ENCODE results near the gene CABYR.

CABYR gene

GRCh38 chr18:24157855-24158254 lies 19.0 kb downstream of the CABYR start:
- WGBS, 2 donors (ENCODE audit: extremely low coverage in 2 of 2, insufficient read length in 2 of 2, insufficient replicate concordance in 1 of 2): no CpG with 5 or more reads among the region's 3 CpGs
- Histone ChIP-seq H3K4me1 (ENCODE audit: control insufficient read depth in 2 of 2, insufficient read depth in 1 of 2, low read depth in 1 of 2, low read length in 2 of 2) (peaks cover 0 to 1% of the 10 kb centered on the region in 2 donors), H2AFZ (ENCODE audit: low read length) (no peak overlapping the region)

GRCh38 chr18:24160086-24160485 lies 21.2 kb downstream of the CABYR start:
- WGBS, 2 donors (ENCODE audit: extremely low coverage in 2 of 2, insufficient read length in 2 of 2, insufficient replicate concordance in 1 of 2): no CpG with 5 or more reads among the region's 5 CpGs
- Histone ChIP-seq H3K14ac (ENCODE audit: low read length) (no peak overlapping the region), H3K79me1 (ENCODE audit: low read depth, low read length) (no peaks in the 10 kb centered on the region), H3K18ac (ENCODE audit: low read length) (no peak overlapping the region), H3K36me3 (replicated peaks in 1 of 2; ENCODE audit: control insufficient read depth in 2 of 2, insufficient read depth in 2 of 2, low read length in 2 of 2) (peaks cover 15 to 91% of the 10 kb centered on the region in 2 donors), H3K27me3 (ENCODE audit: control insufficient read depth in 3 of 3, insufficient read depth in 3 of 3, low read depth in 1 of 3, low read length in 3 of 3) (no peaks in the 10 kb centered on the region), H2BK120ac (ENCODE audit: low read depth, low read length) (no peak overlapping the region), H3K4me2 (ENCODE audit: insufficient read depth, low read length, poor library complexity, severe bottlenecking) (no peak overlapping the region), H3K9me3 (replicated peaks in 1 of 2; ENCODE audit: control insufficient read depth in 2 of 2, insufficient read depth in 1 of 2, low read depth in 1 of 2, low read length in 2 of 2) (no peaks in the 10 kb centered on the region), H2BK5ac (ENCODE audit: low read length) (no peak overlapping the region), H3K27ac (replicated peaks; ENCODE audit: low read length) (no peak overlapping the region), H3K4me3 (ENCODE audit: low read length in 2 of 2) (no peak overlapping the region), H2BK15ac (ENCODE audit: low read length) (no peak overlapping the region), H4K8ac (ENCODE audit: low read depth, low read length) (no peak overlapping the region), H2AFZ (ENCODE audit: low read length) (no peak overlapping the region), H3K9ac (ENCODE audit: low read depth, low read length, poor library complexity) (no peak overlapping the region), H3K4me1 (ENCODE audit: control insufficient read depth in 2 of 2, insufficient read depth in 1 of 2, low read depth in 1 of 2, low read length in 2 of 2) (no peaks in the 10 kb centered on the region), H2BK12ac (ENCODE audit: low read length) (no peak overlapping the region), H4K91ac (ENCODE audit: low read depth, low read length, poor library complexity) (no peak overlapping the region), H3K4ac (ENCODE audit: low read length) (no peak overlapping the region), H3K23ac (ENCODE audit: low read depth, low read length, poor library complexity) (no peak overlapping the region), H2AK5ac (ENCODE audit: low read depth, low read length) (no peak overlapping the region)
- DNase-seq (ENCODE audit: low spot score): no peak

More at GRCh38 chr18:24157855-24158254, 19.0 kb downstream of the CABYR start:
- H3K9me3 ChIP-seq (replicated peaks in 1 of 2; ENCODE audit: control insufficient read depth in 2 of 2, insufficient read depth in 1 of 2, low read depth in 1 of 2, low read length in 2 of 2): no peaks in the 10 kb centered on the region
- DNase-seq (ENCODE audit: low spot score): no peak
- H3K14ac ChIP-seq (ENCODE audit: low read length): no peak overlapping the region
- H2BK5ac ChIP-seq (ENCODE audit: low read length): no peak overlapping the region
- no peak overlapping the region for H3K27ac ChIP-seq (replicated peaks; ENCODE audit: low read length)
- peaks cover 12 to 83% of the 10 kb centered on the region in 2 donors for H3K36me3 ChIP-seq (replicated peaks in 1 of 2; ENCODE audit: control insufficient read depth in 2 of 2, insufficient read depth in 2 of 2, low read length in 2 of 2)
- no peaks in the 10 kb centered on the region for H3K79me1 ChIP-seq (ENCODE audit: low read depth, low read length)
- H4K8ac ChIP-seq (ENCODE audit: low read depth, low read length): no peak overlapping the region
- H3K27me3 ChIP-seq (ENCODE audit: control insufficient read depth in 3 of 3, insufficient read depth in 3 of 3, low read depth in 1 of 3, low read length in 3 of 3): no peaks in the 10 kb centered on the region
- no peak overlapping the region for H2BK12ac ChIP-seq (ENCODE audit: low read length)
- no peak overlapping the region for H4K91ac ChIP-seq (ENCODE audit: low read depth, low read length, poor library complexity)
- no peak overlapping the region for H3K4me3 ChIP-seq (ENCODE audit: low read length in 2 of 2)
- H3K4ac ChIP-seq (ENCODE audit: low read length): no peak overlapping the region
- no peak overlapping the region for H3K4me2 ChIP-seq (ENCODE audit: insufficient read depth, low read length, poor library complexity, severe bottlenecking)
- H3K23ac ChIP-seq (ENCODE audit: low read depth, low read length, poor library complexity): no peak overlapping the region
- H2BK15ac ChIP-seq (ENCODE audit: low read length): no peak overlapping the region
- no peak overlapping the region for H2BK120ac ChIP-seq (ENCODE audit: low read depth, low read length)
- no peak overlapping the region for H3K18ac ChIP-seq (ENCODE audit: low read length)
- no peak overlapping the region for H3K9ac ChIP-seq (ENCODE audit: low read depth, low read length, poor library complexity)
- no peak overlapping the region for H2AK5ac ChIP-seq (ENCODE audit: low read depth, low read length)

- no peak overlapping the region for H2BK5ac ChIP-seq (ENCODE audit: low read length)
- H3K9ac ChIP-seq (ENCODE audit: low read depth, low read length, poor library complexity): no peak overlapping the region
- no peak overlapping the region for H3K4me3 ChIP-seq (ENCODE audit: low read length in 2 of 2)
- no peak overlapping the region for H3K4ac ChIP-seq (ENCODE audit: low read length)
- H3K18ac ChIP-seq (ENCODE audit: low read length): no peak overlapping the region
- no peak overlapping the region for H2BK15ac ChIP-seq (ENCODE audit: low read length)
- no peak overlapping the region for H2AK5ac ChIP-seq (ENCODE audit: low read depth, low read length)
- no peak overlapping the region for H3K27ac ChIP-seq (replicated peaks; ENCODE audit: low read length)
- no peak overlapping the region for H2AFZ ChIP-seq (ENCODE audit: low read length)
- H3K14ac ChIP-seq (ENCODE audit: low read length): no peak overlapping the region
- no peak overlapping the region for H2BK120ac ChIP-seq (ENCODE audit: low read depth, low read length)
- no peaks in the 10 kb centered on the region for H3K27me3 ChIP-seq (ENCODE audit: control insufficient read depth in 3 of 3, insufficient read depth in 3 of 3, low read depth in 1 of 3, low read length in 3 of 3)
- H4K8ac ChIP-seq (ENCODE audit: low read depth, low read length): no peak overlapping the region
- DNase-seq (ENCODE audit: low spot score): no peak
- H3K79me1 ChIP-seq (ENCODE audit: low read depth, low read length): no peaks in the 10 kb centered on the region
- WGBS, 2 donors (ENCODE audit: extremely low coverage in 2 of 2, insufficient read length in 2 of 2, insufficient replicate concordance in 1 of 2): no CpG with 5 or more reads among the region's 2 CpGs
- H3K4me1 ChIP-seq (ENCODE audit: control insufficient read depth in 2 of 2, insufficient read depth in 1 of 2, low read depth in 1 of 2, low read length in 2 of 2): no peaks in the 10 kb centered on the region
- no peaks in the 10 kb centered on the region for H3K9me3 ChIP-seq (replicated peaks in 1 of 2; ENCODE audit: control insufficient read depth in 2 of 2, insufficient read depth in 1 of 2, low read depth in 1 of 2, low read length in 2 of 2)
- H3K36me3 ChIP-seq (replicated peaks in 1 of 2; ENCODE audit: control insufficient read depth in 2 of 2, insufficient read depth in 2 of 2, low read length in 2 of 2): peaks cover 12 to 92% of the 10 kb centered on the region in 2 donors
- H2BK12ac ChIP-seq (ENCODE audit: low read length): no peak overlapping the region
- H3K4me2 ChIP-seq (ENCODE audit: insufficient read depth, low read length, poor library complexity, severe bottlenecking): no peak overlapping the region
- H4K91ac ChIP-seq (ENCODE audit: low read depth, low read length, poor library complexity): no peak overlapping the region
- H3K23ac ChIP-seq (ENCODE audit: low read depth, low read length, poor library complexity): no peak overlapping the region
Observed at GRCh38 chr18:24161304-24161703, 22.4 kb downstream of the CABYR start.

GRCh38 chr18:24168496-24168895 lies 29.6 kb downstream of the CABYR start:
- H3K4me2 ChIP-seq (ENCODE audit: insufficient read depth, low read length, poor library complexity, severe bottlenecking): no peak overlapping the region
- no peaks in the 10 kb centered on the region for H3K27me3 ChIP-seq (ENCODE audit: control insufficient read depth in 3 of 3, insufficient read depth in 3 of 3, low read depth in 1 of 3, low read length in 3 of 3)
- peaks cover 10 to 85% of the 10 kb centered on the region in 2 donors for H3K36me3 ChIP-seq (replicated peaks in 1 of 2; ENCODE audit: control insufficient read depth in 2 of 2, insufficient read depth in 2 of 2, low read length in 2 of 2)
- no peak overlapping the region for H3K4ac ChIP-seq (ENCODE audit: low read length)
- no peak overlapping the region for H4K91ac ChIP-seq (ENCODE audit: low read depth, low read length, poor library complexity)
- H3K23ac ChIP-seq (ENCODE audit: low read depth, low read length, poor library complexity): no peak overlapping the region
- no peak overlapping the region for H2BK12ac ChIP-seq (ENCODE audit: low read length)
- H3K27ac ChIP-seq (replicated peaks; ENCODE audit: low read length): no peak overlapping the region
- no peak overlapping the region for H3K4me3 ChIP-seq (ENCODE audit: low read length in 2 of 2)
- no peak overlapping the region for H3K14ac ChIP-seq (ENCODE audit: low read length)
- H3K4me1 ChIP-seq (ENCODE audit: control insufficient read depth in 2 of 2, insufficient read depth in 1 of 2, low read depth in 1 of 2, low read length in 2 of 2): peaks cover 0 to 3% of the 10 kb centered on the region in 2 donors
- no peak overlapping the region for H3K9ac ChIP-seq (ENCODE audit: low read depth, low read length, poor library complexity)
- no peak overlapping the region for H3K18ac ChIP-seq (ENCODE audit: low read length)
- no peak overlapping the region for H2AK5ac ChIP-seq (ENCODE audit: low read depth, low read length)
- H2BK120ac ChIP-seq (ENCODE audit: low read depth, low read length): no peak overlapping the region
- H3K79me1 ChIP-seq (ENCODE audit: low read depth, low read length): no peaks in the 10 kb centered on the region
- H4K8ac ChIP-seq (ENCODE audit: low read depth, low read length): no peak overlapping the region
- no peak overlapping the region for H2BK15ac ChIP-seq (ENCODE audit: low read length)
- no peak overlapping the region for H2AFZ ChIP-seq (ENCODE audit: low read length)
- H2BK5ac ChIP-seq (ENCODE audit: low read length): no peak overlapping the region
- DNase-seq (ENCODE audit: low spot score): no peak
- H3K9me3 ChIP-seq (replicated peaks in 1 of 2; ENCODE audit: control insufficient read depth in 2 of 2, insufficient read depth in 1 of 2, low read depth in 1 of 2, low read length in 2 of 2): no peaks in the 10 kb centered on the region
- WGBS, 2 donors (ENCODE audit: extremely low coverage in 2 of 2, insufficient read length in 2 of 2, insufficient replicate concordance in 1 of 2): no CpG with 5 or more reads among the region's 7 CpGs

Measured in neuronal stem cell (in vitro differentiated cells).